LNCaP clone FGC (cell line): ENCODE data around the gene SOCS6.

Experiments
- DNase-seq: peaks from one replicate; pipeline ENCODE4 v3.0.0-alpha.2; 2011; ENCODE audit warnings: low read depth
- H3K4me3 ChIP-seq: 2 replicates; pipeline ENCODE4 v1.5.1; 2011; ENCODE audit warnings: mild to moderate bottlenecking, low read depth, low read length, control low read depth
- TF ChIP-seq, protein P1 (sequence below): IDR thresholded peaks from 2 replicates; pipeline ENCODE4 v1.5.1; 2012; ENCODE audit warnings: mild to moderate bottlenecking; ENCODE audit not compliant: control insufficient read depth, insufficient read depth; ENCODE audit errors: extremely low read depth

The SOCS6 gene

DNA sequence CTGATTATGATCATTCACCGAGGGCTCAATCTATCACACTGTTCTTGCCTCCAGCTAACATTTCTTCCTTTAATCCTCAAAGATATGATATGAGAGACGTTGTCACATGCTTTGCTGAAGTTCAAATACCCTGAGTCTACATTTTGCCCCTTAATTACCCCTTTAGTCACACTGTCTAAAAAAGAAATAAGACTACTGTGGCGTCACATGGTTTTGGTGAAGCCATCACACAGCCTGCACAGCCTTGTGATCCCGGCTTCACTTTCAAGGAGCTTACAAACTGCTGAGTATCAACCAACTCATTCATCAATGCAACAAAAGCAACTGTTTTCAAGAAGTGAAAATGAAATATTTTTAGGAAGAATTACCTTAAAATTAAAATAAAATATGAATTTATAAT is 31.9 kb upstream of the SOCS6 start:
- DNase-seq, result no peak
- TF ChIP-seq, protein P1, sequence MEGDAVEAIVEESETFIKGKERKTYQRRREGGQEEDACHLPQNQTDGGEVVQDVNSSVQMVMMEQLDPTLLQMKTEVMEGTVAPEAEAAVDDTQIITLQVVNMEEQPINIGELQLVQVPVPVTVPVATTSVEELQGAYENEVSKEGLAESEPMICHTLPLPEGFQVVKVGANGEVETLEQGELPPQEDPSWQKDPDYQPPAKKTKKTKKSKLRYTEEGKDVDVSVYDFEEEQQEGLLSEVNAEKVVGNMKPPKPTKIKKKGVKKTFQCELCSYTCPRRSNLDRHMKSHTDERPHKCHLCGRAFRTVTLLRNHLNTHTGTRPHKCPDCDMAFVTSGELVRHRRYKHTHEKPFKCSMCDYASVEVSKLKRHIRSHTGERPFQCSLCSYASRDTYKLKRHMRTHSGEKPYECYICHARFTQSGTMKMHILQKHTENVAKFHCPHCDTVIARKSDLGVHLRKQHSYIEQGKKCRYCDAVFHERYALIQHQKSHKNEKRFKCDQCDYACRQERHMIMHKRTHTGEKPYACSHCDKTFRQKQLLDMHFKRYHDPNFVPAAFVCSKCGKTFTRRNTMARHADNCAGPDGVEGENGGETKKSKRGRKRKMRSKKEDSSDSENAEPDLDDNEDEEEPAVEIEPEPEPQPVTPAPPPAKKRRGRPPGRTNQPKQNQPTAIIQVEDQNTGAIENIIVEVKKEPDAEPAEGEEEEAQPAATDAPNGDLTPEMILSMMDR, result no peak
- no peak overlapping the region for H3K4me3 ChIP-seq

DNA sequence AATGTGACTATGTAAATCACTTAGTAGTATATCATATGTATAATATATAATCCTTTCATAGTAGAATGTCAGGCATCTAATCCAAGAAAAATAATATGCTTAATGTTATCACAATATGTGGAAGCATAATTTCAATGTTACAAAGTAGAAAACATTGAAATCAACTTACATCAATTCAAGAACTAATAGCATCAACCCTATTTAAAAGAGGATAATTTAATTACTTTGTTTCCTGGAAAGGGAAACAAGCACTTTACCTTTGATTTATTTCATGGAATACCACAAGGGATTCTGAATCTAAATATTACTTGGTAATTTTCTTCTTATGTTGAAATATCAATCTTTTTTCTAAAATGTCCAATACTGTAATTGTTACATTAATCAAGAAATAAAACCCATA is 30.6 kb upstream of the SOCS6 start:
- no peak for DNase-seq
- no peak overlapping the region for H3K4me3 ChIP-seq
- TF ChIP-seq, protein P1, result no peak

DNA sequence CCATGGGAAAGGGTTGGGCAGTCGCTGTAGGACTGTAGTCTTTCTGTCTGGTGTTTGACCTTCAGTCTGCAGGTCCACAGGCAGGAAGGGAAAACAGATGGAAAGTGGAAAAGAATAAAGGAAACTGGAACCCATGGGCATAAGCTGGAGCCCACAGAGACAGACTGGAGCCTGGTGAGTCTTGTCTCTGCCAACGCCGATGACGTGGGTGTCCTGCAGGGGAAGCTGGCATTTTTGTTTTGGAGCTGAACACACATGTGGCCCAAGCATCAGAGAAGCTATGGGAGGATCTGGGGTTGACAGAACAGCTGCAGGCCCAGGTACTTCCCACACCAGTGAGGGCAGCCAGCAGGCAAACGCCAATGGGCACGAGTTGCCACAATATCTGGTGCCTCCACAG is 28.2 kb upstream of the SOCS6 start:
- H3K4me3 ChIP-seq, result no peak overlapping the region
- TF ChIP-seq, protein P1, result no peak
- no peak for DNase-seq

DNA sequence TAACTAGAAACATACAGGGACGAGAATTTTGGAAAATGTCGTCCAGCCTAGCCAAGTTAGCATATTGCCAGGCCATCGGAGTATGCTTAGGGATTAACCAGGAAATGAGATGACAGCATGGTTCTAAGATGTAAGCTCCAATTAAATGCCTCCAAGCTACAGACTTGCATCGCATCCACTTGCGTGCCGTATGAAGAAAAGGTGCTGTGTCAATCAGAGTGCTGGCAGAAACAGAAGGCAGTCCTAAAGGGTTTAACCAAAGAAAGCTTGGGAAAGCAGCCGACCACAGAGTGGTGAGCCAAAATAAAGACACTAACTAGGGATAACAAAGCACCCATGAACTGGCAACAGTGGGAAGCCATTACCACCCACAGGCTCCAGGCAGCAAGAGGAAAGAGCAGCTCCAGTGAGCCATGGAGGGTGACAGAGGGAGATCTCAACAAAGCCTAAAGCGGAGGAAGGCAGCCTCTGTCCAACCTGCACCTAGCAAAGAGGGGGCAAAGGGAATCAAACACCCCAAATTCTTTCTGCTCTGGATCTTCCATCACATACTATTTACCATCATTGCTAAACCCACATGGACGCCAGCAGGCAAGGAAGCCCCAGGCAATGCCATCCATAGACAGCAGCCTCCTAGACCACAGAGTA is 27.6 kb upstream of the SOCS6 start:
- DNase-seq, result no peak
- H3K4me3 ChIP-seq, result no peak overlapping the region
- TF ChIP-seq, protein P1, result no peak

DNA sequence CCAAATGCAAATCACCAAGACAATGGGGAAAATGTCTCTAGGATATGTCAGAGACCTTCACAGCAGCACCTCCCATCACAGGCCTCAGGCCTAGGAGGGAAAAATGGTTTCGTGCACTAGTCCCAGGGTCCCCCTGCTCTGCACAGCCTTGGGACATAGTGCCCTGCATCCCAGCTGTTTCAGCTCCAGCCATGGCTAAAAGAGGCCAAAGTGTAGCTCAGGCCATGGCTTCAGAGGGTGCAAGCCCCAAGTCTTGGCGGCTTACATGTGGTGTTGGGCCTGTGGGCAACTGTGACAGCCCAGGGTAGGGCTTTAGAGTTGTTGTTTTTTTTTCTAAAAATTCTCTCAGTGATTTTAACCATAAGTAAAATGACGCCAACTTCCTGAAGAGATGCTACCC is 25.5 kb upstream of the SOCS6 start:
- DNase-seq, result no peak
- H3K4me3 ChIP-seq, result no peak overlapping the region
- TF ChIP-seq, protein P1, result no peak

DNA sequence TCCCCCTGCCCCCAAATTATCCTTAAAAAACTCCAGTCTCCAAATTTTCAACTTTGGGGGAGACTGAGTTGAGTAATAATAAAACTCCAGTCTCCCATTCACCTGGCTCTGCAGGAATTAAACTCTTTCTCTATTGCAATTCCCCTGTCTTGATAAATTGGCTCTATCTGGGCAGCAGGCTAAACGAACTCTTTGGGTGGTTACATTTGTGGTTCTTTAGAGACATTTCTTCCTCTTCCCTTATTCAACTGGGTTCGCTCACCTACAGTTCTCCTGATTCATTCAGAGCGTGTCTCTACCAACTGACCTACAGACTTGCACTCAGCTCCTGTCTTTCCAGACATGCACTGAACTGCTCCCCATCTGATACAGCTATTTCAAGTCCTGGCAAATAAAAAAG is 17.1 kb upstream of the SOCS6 start:
- TF ChIP-seq, protein P1, result no peak
- no peak for DNase-seq
- H3K4me3 ChIP-seq, result no peak overlapping the region

DNA sequence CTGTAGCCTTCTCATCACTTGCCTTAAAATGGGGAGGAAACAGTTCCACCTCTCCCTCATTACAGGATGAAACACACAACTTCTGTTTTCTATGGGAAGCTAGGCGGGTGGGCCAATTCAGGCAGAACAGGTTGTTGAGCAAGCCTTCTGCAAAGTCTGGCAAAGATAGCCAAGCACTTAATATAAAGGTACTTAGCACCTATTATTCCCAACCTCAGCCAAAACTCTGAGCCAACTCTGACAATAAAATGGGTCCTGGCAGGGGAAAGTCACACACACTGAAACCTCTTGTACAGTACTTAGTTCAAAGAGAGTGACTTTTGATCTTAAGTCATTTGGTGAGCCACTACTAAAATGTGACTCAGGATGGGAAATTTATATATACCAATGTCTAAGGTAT is 15.8 kb upstream of the SOCS6 start:
- no peak overlapping the region for H3K4me3 ChIP-seq
- TF ChIP-seq, protein P1, result no peak
- peak; percentile 83 for DNase-seq
